Ovary (tissue), 3 donors: ENCODE measurements around the gene MAPKAP1.

Experiments
- POLR2A ChIP-seq: fragments of 450-650 bp; IDR thresholded peaks from one replicate; pipeline ENCODE4 v1.6.1; 2017; ENCODE audit warnings: antibody characterized with exemption, mild to moderate bottlenecking, moderate library complexity
- TF ChIP-seq, protein P1 (sequence below), 3 donors: fragments of 450-650 bp in 2 of 3; fragments of 200-600 bp in 1 of 3; IDR thresholded peaks; one replicate each; pipeline versions ENCODE4 v1.5.1 to v1.8.0; 2016 to 2022; ENCODE audit warnings: antibody characterized with exemption in 3 of 3, mild to moderate bottlenecking in 1 of 3
- donor health status: DM: no; HTN: no; CAD: no.

DNA sequence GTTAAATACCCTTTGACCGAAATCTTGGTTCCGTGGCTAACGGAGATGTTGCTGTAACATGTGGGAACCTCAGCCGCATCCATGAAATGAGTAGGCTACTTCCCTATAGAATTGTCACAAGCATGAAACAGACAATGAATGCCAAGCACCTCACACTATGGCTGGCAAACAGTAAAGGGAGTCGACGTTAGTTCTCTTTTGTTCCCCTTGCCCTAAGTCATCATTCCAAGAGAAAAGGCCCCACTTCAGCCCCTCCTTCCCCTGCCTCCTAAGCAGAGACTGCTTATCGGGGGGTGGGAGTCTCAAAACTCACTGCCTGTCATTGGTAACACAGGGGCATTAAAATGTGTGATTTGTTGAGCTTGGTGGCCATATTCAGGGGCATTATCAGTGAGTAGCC is 159.6 kb downstream of the MAPKAP1 start:
- TF ChIP-seq, protein P1, sequence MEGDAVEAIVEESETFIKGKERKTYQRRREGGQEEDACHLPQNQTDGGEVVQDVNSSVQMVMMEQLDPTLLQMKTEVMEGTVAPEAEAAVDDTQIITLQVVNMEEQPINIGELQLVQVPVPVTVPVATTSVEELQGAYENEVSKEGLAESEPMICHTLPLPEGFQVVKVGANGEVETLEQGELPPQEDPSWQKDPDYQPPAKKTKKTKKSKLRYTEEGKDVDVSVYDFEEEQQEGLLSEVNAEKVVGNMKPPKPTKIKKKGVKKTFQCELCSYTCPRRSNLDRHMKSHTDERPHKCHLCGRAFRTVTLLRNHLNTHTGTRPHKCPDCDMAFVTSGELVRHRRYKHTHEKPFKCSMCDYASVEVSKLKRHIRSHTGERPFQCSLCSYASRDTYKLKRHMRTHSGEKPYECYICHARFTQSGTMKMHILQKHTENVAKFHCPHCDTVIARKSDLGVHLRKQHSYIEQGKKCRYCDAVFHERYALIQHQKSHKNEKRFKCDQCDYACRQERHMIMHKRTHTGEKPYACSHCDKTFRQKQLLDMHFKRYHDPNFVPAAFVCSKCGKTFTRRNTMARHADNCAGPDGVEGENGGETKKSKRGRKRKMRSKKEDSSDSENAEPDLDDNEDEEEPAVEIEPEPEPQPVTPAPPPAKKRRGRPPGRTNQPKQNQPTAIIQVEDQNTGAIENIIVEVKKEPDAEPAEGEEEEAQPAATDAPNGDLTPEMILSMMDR (IDR thresholded peaks at IDR 0.05) = no peak
- no peak for TF ChIP-seq POLR2A
